KMS-11 (cell line): ENCODE data around the gene PCK2.

Source experiments
- H2AFZ ChIP-seq: fragments of 200-600 bp; sonication (generic); 2 replicates; pipeline ENCODE4 v1.6.1; 2016; ENCODE audit warnings: antibody characterized with exemption, mixed run types, low read depth
- H3K27ac ChIP-seq: fragments of 200-600 bp; sonication (generic); 2 replicates; pipeline ENCODE4 v1.6.1; 2016; ENCODE audit warnings: mild to moderate bottlenecking, mixed run types
- H3K27me3 ChIP-seq: fragments of 200-600 bp; sonication (generic); 2 replicates; pipeline ENCODE4 v1.6.1; 2017; ENCODE audit warnings: mild to moderate bottlenecking, low read depth, mixed run types, moderate library complexity; ENCODE audit not compliant: insufficient read depth
- H3K36me3 ChIP-seq: fragments of 200-600 bp; sonication (generic); 2 replicates; pipeline ENCODE4 v1.6.1; 2017; ENCODE audit warnings: mild to moderate bottlenecking, mixed run types; ENCODE audit not compliant: insufficient read depth
- H3K4me1 ChIP-seq: fragments of 200-600 bp; sonication (generic); 2 replicates; pipeline ENCODE4 v1.6.1; 2016; ENCODE audit warnings: mild to moderate bottlenecking, low read depth, mixed run types; ENCODE audit not compliant: poor library complexity, severe bottlenecking
- H3K4me2 ChIP-seq: fragments of 200-600 bp; sonication (generic); 2 replicates; pipeline ENCODE4 v1.7.0; 2016; ENCODE audit warnings: mild to moderate bottlenecking, mixed run types
- H3K4me3 ChIP-seq: fragments of 200-600 bp; sonication (generic); IDR thresholded peaks from 2 replicates; pipeline ENCODE4 v1.6.1; 2017; ENCODE audit warnings: low read depth, low read length, mixed read lengths; ENCODE audit not compliant: insufficient read depth
- H3K79me2 ChIP-seq: fragments of 200-600 bp; sonication (generic); 2 replicates; pipeline ENCODE4 v1.6.1; 2016; ENCODE audit warnings: low read depth, mixed run types; ENCODE audit not compliant: insufficient read depth
- H3K9ac ChIP-seq: fragments of 200-600 bp; sonication (generic); 2 replicates; pipeline ENCODE4 v1.6.1; 2016; ENCODE audit warnings: mild to moderate bottlenecking, mixed run types
- H4K20me1 ChIP-seq: fragments of 200-600 bp; sonication (generic); 2 replicates; pipeline ENCODE4 v1.6.1; 2016; ENCODE audit warnings: mild to moderate bottlenecking, mixed run types; ENCODE audit not compliant: insufficient read depth
- TF ChIP-seq, protein P1 (sequence below): fragments of 200-600 bp; sonication (generic); conservative IDR thresholded peaks from 2 replicates; pipeline ENCODE4 v1.6.1; 2017; ENCODE audit warnings: low read depth, mild to moderate bottlenecking, antibody characterized with exemption, low read length, moderate library complexity, mixed read lengths

PCK2 gene

DNA sequence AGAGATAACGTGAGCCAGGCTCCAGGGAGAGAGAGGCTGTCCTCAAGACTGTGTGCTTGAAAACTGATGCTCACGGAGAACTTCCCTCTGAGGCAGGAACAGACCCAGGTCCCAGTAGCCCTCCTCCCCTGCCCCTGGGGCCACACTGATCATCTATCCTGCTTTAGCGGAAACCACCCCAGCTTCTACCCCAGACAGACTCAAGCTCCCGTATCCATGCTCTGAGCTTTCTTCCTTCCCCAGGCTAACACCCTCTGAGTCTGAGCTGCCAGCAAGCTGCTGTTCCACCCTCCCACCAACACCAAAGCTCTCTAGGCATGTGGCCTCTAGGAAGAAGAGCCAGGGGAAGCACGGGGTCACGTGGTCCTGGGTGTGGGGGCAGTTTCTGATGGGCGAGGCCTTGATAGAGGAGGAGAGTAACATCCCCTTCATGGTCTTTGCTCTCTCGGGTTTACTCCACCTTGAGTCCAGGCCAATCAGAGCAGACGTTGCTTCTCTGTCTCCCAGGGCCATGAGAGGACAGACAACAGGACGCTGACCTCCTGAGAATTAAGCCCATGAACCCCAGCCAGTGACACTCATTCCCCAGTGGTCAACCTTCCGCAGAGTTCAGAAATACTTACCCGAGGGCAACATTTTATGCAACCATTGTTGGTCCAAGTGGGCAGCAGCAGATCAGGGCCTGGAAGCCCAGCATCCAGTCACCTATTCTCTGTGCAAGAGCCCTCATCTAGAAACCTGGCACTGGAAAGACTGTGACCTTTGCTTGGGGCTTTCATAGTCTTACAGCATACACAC is 1.4 kb downstream of the PCK2 start:
- peak overlapping the region; percentile 71; the same call in 1 of the 2 replicates for H2AFZ ChIP-seq
- H3K9ac ChIP-seq, result peak overlapping the region; percentile 78; the same call in 1 of the 2 replicates
- H3K27me3 ChIP-seq, result no peaks in the 10 kb centered on the region

DNA sequence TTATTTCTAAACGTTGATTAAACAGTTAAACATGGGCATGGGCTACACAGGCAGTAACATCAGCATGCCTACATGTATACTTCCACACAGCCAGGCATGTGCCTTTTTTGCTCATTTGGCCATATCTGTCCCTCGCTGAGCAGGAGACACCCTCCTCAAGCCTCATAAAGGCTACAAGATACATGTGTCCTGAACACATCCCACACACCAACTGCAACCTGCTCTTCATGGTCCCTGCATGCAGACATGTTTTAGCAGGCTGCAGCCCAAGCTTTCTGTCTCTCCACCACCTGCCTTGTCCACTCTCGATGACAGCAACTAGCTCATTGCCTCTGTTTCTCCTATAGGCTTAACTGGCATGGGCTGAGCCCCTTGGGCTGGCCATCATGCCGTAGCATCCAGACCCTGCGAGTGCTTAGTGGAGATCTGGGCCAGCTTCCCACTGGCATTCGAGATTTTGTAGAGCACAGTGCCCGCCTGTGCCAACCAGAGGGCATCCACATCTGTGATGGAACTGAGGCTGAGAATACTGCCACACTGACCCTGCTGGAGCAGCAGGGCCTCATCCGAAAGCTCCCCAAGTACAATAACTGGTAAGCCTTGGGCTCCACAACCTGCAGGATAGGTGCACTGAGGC is 2.6 kb downstream of the PCK2 start:
- Histone ChIP-seq H3K4me3 (no peak overlapping the region), H4K20me1 (no peaks in the 10 kb centered on the region), H3K27ac (no peak overlapping the region), H3K9ac (no peak overlapping the region), H3K27me3 (no peaks in the 10 kb centered on the region), H3K4me2 (no peak overlapping the region), H2AFZ (no peak overlapping the region), H3K79me2 (peaks cover 8% of the 10 kb centered on the region; the same call in 1 of the 2 replicates), H3K4me1 (peaks cover 9% of the 10 kb centered on the region), H3K36me3 (no peaks in the 10 kb centered on the region)
- TF ChIP-seq, protein P1, sequence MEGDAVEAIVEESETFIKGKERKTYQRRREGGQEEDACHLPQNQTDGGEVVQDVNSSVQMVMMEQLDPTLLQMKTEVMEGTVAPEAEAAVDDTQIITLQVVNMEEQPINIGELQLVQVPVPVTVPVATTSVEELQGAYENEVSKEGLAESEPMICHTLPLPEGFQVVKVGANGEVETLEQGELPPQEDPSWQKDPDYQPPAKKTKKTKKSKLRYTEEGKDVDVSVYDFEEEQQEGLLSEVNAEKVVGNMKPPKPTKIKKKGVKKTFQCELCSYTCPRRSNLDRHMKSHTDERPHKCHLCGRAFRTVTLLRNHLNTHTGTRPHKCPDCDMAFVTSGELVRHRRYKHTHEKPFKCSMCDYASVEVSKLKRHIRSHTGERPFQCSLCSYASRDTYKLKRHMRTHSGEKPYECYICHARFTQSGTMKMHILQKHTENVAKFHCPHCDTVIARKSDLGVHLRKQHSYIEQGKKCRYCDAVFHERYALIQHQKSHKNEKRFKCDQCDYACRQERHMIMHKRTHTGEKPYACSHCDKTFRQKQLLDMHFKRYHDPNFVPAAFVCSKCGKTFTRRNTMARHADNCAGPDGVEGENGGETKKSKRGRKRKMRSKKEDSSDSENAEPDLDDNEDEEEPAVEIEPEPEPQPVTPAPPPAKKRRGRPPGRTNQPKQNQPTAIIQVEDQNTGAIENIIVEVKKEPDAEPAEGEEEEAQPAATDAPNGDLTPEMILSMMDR, result no peak

More for the DNA sequence above, 1.4 kb downstream of the PCK2 start:
- H3K4me2 ChIP-seq, result peak overlapping the region; percentile 82
- peaks cover 8% of the 10 kb centered on the region; the same call in 1 of the 2 replicates for H3K79me2 ChIP-seq
- no peaks in the 10 kb centered on the region for H4K20me1 ChIP-seq
- peaks cover 9% of the 10 kb centered on the region for H3K4me1 ChIP-seq
- TF ChIP-seq, protein P1, result no peak
- no peak overlapping the region for H3K4me3 ChIP-seq
- H3K27ac ChIP-seq, result peak overlapping the region; percentile 57; the same call in 1 of the 2 replicates
- no peaks in the 10 kb centered on the region for H3K36me3 ChIP-seq

DNA sequence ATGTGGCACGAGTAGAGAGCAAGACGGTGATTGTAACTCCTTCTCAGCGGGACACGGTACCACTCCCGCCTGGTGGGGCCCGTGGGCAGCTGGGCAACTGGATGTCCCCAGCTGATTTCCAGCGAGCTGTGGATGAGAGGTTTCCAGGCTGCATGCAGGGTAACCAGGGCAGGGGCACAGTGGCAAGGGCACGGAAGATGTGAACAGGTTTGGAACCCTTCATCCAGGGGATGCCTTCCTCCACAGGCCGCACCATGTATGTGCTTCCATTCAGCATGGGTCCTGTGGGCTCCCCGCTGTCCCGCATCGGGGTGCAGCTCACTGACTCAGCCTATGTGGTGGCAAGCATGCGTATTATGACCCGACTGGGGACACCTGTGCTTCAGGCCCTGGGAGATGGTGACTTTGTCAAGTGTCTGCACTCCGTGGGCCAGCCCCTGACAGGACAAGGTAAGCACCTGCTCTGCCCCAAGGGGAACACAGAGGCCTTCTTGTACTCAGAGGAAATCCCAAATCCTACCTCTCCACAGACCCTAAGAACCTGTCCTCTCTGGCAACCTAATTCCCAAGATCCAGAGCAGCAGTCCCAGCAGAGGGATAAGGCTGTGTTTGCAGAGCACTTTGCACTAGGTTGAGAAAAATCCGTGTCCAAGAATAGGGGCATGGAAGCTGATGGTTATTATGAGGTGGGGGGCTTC is 4.3 kb downstream of the PCK2 start:
- no peaks in the 10 kb centered on the region for H3K36me3 ChIP-seq
- no peak overlapping the region for H2AFZ ChIP-seq
- H3K27ac ChIP-seq, result no peak overlapping the region
- no peaks in the 10 kb centered on the region for H4K20me1 ChIP-seq
- no peaks in the 10 kb centered on the region for H3K27me3 ChIP-seq
- no peak overlapping the region for H3K4me3 ChIP-seq
- TF ChIP-seq, protein P1, result no peak
- H3K9ac ChIP-seq, result no peak overlapping the region
- H3K79me2 ChIP-seq, result peaks cover 8% of the 10 kb centered on the region; the same call in 1 of the 2 replicates
- H3K4me1 ChIP-seq, result peaks cover 9% of the 10 kb centered on the region
- H3K4me2 ChIP-seq, result no peak overlapping the region

DNA sequence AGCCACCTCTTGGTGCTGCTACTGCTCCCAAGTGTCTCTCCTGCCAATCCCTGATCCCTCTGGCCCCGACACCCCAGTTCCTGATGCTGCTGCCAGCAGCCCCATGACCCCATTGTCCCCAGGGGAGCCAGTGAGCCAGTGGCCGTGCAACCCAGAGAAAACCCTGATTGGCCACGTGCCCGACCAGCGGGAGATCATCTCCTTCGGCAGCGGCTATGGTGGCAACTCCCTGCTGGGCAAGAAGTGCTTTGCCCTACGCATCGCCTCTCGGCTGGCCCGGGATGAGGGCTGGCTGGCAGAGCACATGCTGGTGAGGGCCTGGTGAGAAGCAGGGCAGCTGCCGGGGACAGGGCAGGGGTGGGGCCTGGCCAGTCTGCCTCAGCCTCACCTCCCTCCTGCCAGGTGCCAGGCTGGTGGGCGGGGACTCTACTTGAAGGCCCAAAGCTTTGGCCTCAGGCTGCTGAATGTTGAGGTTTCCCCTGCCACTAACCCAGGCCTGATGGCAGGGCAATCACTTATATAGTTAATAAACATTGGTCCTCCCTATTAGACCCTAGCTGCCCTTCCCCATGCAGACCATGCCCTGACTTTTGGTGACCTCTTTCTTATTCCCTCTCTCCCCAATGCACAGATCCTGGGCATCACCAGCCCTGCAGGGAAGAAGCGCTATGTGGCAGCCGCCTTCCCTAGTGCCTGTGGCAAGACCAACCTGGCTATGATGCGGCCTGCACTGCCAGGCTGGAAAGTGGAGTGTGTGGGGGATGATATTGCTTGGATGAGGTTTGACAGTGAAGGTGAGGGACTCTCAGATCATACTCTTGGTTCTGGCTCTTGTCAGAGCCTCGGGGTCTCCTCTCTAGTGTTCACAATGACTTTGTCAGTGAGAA is 5.1 kb downstream of the PCK2 start:
- Histone ChIP-seq H3K4me2 (no peak overlapping the region), H3K27me3 (no peaks in the 10 kb centered on the region), H3K9ac (no peak overlapping the region), H3K4me1 (peaks cover 3% of the 10 kb centered on the region), H3K4me3 (no peak overlapping the region), H2AFZ (no peak overlapping the region), H3K27ac (no peak overlapping the region), H3K79me2 (peaks cover 8% of the 10 kb centered on the region; the same call in 1 of the 2 replicates), H3K36me3 (no peaks in the 10 kb centered on the region), H4K20me1 (no peaks in the 10 kb centered on the region)
- TF ChIP-seq, protein P1, result no peak
